ENCODE measurements around the gene KYAT1.

GRCh38 chr9:128822407-128823042, 59.2 kb downstream of the KYAT1 start:
- no peak for TF ChIP-seq EZH2 (conservative IDR thresholded peaks at IDR 0.05; ENCODE audit: low read depth, low read length)
- TF ChIP-seq LCORL (IDR thresholded peaks at IDR 0.05), result no peak
- no peak for TF ChIP-seq LCORL (CRISPR knock-in tag; IDR thresholded peaks at IDR 0.05)
- TF ChIP-seq, protein P1, sequence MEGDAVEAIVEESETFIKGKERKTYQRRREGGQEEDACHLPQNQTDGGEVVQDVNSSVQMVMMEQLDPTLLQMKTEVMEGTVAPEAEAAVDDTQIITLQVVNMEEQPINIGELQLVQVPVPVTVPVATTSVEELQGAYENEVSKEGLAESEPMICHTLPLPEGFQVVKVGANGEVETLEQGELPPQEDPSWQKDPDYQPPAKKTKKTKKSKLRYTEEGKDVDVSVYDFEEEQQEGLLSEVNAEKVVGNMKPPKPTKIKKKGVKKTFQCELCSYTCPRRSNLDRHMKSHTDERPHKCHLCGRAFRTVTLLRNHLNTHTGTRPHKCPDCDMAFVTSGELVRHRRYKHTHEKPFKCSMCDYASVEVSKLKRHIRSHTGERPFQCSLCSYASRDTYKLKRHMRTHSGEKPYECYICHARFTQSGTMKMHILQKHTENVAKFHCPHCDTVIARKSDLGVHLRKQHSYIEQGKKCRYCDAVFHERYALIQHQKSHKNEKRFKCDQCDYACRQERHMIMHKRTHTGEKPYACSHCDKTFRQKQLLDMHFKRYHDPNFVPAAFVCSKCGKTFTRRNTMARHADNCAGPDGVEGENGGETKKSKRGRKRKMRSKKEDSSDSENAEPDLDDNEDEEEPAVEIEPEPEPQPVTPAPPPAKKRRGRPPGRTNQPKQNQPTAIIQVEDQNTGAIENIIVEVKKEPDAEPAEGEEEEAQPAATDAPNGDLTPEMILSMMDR (CRISPR knock-in tag; IDR thresholded peaks at IDR 0.05), result no peak
- no peak for TF ChIP-seq JUNB (CRISPR knock-in tag; IDR thresholded peaks at IDR 0.05; ENCODE audit: borderline replicate concordance)
- no peak for TF ChIP-seq ZFAT (CRISPR knock-in tag; conservative IDR thresholded peaks at IDR 0.05)
